ENCODE data around the gene BRPF1.

Gene BRPF1

GRCh38 chr3:9715764-9716437, 15.6 kb upstream of the BRPF1 start:
- peak; percentile 82 for DNase-seq (ENCODE audit: extremely low read depth, low read depth)
- TF ChIP-seq CTCF (IDR thresholded peaks at IDR 0.05; ENCODE audit: low read depth, low read length): peak; percentile 100

GRCh38 chr3:9716801-9717555, 14.6 kb upstream of the BRPF1 start:
- no peak for TF ChIP-seq CTCF (IDR thresholded peaks at IDR 0.05; ENCODE audit: low read depth, low read length)
- no peak for DNase-seq (ENCODE audit: extremely low read depth, low read depth)

- no peak for DNase-seq (ENCODE audit: extremely low read depth, low read depth)
- TF ChIP-seq CTCF (IDR thresholded peaks at IDR 0.05; ENCODE audit: low read depth, low read length): no peak
Measured at GRCh38 chr3:9717563-9717962, 14.0 kb upstream of the BRPF1 start.

GRCh38 chr3:9718118-9718517, 13.4 kb upstream of the BRPF1 start:
- DNase-seq (ENCODE audit: extremely low read depth, low read depth): no peak
- TF ChIP-seq CTCF (IDR thresholded peaks at IDR 0.05; ENCODE audit: low read depth, low read length): no peak

GRCh38 chr3:9721015-9721699, 10.4 kb upstream of the BRPF1 start:
- DNase-seq (ENCODE audit: extremely low read depth, low read depth): no peak
- TF ChIP-seq CTCF (IDR thresholded peaks at IDR 0.05; ENCODE audit: low read depth, low read length): no peak

- no peak for TF ChIP-seq CTCF (IDR thresholded peaks at IDR 0.05; ENCODE audit: low read depth, low read length)
- DNase-seq (ENCODE audit: extremely low read depth, low read depth): no peak
Measured at GRCh38 chr3:9721700-9722060, 9.9 kb upstream of the BRPF1 start.

All from AG09319 (cell line).